CD4-positive, alpha-beta T cell treated with Interferon alpha-2 for 1 hour (primary cell): ENCODE data around the gene LARP4.
A peak's percentile ranks its signal among the peaks of the same experiment; 100 is the strongest.
"Not testable (repeated sequence)": the region's sequence is repeated elsewhere in the genome, so short reads cannot be mapped to it uniquely, and the experiment has no call there.

Experiments
- DNase-seq, 2 donors: peaks; one replicate each; pipeline ENCODE4 v3.0.0-alpha.2; 2020 to 2022

LARP4 gene

DNA sequence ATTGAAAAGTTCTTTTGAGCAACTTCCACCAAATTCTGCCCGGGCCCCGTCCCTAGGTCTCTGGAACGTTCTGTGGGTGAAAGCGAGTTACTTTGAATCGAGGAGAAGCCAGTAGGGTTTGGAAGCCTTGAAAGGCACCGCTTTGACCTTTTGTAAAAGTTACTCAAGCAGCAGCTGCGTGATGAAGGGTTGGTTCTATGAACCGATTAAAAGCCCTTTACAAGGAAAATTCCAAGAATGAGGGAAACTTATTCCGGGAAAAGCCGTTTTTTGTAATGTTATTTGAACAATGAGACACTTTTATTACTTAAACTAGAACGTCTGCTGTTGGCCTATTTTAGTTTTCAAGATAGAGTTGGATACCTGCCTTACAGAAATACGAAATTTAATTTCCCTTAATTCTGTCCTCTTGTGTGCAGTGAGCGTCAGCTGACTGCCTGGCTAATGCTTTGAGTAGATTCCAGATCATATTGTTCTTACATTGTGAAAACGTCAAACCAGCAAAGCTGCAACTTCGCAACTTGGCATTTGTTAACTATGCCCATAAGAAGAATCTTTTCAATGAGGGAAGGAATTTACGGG, 906 bp downstream of the LARP4 start:
- DNase-seq, result peak in 1 of 2 donors; percentile 20

GRCh38 chr12:50402264-50403000, 1.7 kb downstream of the LARP4 start:
- DNase-seq, result no peak

DNA sequence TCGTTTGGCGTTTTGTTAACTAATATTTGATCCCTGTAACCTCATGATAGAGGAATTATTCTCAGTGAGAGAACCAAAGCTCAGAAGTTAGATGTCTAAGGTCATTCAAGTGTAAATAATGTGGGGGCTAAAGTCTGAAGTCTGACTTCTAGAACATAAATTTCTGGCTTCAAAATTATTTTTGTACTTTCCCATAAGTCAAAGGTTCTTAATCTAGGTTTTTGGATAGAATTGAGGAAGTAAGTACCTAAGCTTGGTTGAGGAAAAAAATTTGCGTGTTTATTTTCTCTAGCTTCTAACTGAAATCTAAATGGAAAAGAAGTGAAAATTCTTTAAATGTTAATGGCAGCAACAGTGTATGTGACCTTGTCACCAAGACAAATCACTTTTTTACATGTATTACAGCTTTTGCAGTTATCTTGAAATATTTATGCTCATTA, 2.3 kb downstream of the LARP4 start:
- no peak for DNase-seq

DNA sequence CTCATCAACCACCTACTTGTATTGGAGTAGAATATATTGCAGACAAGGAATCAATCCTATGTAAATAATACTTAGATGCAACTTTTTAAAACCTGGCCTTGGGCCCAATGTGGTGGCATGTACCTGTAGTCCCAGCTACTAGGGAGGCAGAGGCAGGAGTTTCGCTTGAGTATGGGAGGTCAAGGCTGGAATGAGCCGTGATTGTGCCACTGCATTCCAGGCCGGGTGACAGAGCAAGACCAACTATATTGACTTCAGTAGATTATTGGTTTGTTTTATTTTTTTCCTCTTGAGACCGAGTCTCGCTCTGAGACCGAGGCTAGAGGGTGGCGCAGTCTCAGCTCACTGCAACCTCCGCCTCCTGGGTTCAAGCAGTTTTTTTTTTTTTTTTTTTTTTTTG, 3.6 kb downstream of the LARP4 start:
- no peak for DNase-seq

GRCh38 chr12:50411051-50411660, 10.5 kb downstream of the LARP4 start:
- no peak for DNase-seq

- no peak for DNase-seq
Measured at GRCh38 chr12:50415899-50416479, 15.3 kb downstream of the LARP4 start.

DNA sequence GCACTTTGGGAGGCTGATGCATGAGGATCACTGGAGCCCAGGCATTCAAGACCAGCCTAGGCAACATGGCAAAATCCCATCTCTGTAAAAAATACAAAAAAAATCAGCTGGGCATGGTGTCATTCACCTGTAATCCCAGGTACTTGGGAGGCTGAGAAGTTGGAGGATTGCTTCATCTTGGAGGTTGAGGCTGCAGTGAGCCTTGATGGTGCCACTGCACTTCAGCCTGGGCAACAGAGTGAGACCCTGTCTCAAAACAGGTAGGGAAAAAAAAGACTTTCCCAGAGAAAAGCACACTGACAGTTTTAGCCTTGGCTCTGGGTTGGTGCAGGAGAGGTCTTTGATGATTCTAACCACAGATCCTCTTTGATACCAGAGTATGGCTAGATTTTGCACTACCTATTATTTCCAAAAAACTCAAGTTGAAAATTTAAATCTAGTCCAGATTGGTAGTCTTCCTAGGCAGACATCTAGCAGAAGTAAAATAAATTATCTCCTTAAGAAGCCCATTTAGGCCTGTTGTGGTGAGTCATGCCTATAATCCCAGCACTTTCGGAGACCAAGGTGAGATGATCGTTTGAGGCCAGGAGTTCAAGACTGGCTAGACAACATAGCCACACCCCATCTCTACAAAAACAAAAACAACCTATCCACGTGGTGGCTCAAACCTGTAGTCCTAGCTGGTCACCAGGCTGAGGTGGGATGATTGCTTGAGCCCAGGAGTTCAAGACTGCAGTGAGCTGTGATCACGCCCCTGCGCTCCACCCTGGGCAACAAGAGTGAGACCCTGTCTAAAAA, 18.6 kb downstream of the LARP4 start:
- DNase-seq, result no peak

DNA sequence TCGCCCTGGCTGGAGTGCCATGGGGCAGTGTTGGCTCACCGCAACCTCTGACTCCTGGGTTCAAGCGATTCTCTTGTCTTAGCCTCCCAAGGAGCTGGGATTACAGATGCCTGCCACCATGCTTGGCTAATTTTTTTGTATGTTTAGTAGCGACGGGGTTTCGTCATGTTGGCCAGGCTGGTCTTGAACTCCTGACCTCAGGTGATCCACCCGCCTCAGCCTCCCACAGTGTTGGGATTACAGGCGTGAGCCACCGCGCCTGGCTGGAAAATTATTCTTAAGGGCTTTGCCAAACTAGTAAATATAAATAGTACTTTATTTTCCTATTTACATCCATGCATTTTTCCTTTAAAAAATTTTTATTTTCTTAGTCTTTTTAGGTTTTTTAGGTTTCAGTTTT, 22.2 kb downstream of the LARP4 start:
- DNase-seq, result not testable (repeated sequence)

DNA sequence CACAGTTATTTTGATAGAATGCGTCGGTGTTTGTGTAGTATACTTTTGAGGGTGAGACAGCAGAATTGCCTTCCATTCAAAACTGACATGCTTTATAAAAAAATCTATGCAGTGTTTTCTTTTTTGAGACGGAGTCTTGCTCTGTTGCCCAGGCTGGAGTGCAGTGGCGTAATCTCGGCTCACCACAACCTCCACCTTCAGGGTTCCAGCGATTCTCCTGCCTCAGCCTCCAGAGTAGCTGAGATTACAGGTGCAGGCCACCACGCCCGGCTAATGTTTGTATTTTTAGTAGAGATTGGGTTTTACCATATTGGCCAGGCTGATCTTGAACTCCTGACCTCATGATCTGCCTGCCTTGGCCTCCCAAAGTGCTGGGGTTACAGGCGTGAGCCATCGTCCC, 22.7 kb downstream of the LARP4 start:
- DNase-seq, result not testable (repeated sequence)

- DNase-seq, result no peak
Measured at GRCh38 chr12:50425589-50426258, 25.0 kb downstream of the LARP4 start.

DNA sequence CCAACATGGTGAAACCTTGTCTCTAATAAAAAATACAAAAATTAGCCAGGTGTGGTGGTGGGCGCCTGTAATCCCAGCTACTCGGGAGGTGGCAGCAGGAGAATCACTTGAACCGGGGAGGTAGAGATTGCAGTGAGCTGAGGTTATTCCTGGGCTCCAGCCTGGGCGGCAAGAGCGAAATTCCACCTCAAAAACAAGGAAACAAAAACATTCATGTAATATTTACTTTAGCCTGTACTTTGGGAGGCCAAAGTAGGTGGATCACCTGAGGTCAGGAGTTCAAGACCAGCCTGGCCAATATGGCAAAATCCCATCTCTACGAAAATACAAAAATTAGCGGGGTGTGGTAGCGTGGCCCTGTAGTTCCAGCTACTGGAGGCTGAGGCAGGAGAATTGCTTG, 31.0 kb downstream of the LARP4 start:
- DNase-seq, result not testable (repeated sequence)

- no peak for DNase-seq
Measured at GRCh38 chr12:50440288-50440687, 39.6 kb downstream of the LARP4 start.

GRCh38 chr12:50441763-50442162, 41.1 kb downstream of the LARP4 start:
- DNase-seq, result no peak

DNA sequence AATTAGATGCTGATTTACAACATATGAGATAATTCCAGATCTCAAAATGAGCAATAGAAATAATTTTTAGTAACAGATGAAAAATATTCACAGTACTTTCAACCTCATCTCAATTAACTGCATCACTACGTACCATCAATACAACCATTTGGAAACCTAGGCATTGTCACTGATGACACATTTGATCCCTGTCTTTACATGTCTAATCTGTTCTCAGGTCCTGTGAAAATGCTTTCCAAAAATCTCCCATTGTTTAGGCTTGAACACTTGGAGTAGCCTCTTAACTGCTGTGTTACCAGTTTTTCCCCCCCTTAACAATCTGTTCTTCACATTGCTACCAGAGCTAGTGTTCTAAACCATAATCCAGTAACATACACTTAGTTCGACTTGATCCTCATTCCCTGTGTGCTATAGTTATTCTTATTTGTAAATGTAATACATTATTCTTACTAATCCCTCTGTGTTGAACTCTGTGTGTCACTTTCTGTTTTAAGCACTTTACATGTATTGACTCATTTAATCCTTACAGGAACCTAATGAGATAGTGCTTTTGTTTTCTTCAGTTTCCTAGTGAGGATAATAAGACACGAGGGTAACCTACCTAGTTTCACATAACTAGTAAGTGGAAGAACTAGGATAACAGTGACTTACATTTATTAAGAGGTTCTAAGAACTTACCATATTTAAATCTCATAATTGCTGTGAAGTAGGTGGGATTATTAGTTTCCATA, 41.7 kb downstream of the LARP4 start:
- DNase-seq, result no peak

DNA sequence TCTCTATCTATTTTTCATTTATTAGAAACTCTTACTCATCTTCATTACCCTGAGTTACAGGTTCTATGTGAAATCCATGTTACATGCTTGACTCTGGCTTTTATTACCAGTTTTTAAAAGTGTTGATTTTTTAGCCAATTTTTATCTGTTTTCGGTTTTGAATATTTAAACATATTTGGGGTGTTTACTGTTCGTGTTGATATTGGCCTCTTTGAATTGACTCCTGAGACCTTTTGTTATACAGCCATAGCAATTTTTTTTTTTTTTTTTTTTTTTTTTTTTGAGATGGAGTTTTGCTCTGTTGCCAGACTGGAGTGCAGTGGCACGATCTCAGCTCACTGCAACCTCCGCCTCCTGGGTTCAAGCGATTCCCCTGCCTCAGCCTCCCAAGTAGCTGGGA, 49.0 kb downstream of the LARP4 start:
- not testable (repeated sequence) for DNase-seq

DNA sequence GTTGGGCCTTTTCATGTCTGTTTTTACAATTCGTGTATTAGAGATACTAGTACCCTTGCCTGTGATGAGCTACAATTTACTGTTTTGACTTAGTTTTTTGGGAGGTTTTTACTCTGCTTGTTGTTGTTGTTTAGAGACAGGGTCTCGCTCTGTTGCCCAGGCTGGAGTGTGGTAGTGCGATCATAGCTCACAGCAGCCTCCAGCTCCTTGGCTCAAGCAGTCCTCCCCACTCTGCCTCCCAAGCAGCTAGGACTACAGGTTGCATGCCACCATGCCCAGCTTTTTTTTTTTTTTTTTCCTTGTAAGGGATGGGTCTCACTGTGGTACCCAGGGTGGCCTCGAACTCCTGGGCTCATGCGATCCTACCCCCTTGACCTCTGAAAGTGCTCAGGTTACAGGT, 52.1 kb downstream of the LARP4 start:
- DNase-seq, result no peak

GRCh38 chr12:50453872-50454271, 53.2 kb downstream of the LARP4 start:
- no peak for DNase-seq

GRCh38 chr12:50458606-50459005, 57.9 kb downstream of the LARP4 start:
- DNase-seq, result no peak

DNA sequence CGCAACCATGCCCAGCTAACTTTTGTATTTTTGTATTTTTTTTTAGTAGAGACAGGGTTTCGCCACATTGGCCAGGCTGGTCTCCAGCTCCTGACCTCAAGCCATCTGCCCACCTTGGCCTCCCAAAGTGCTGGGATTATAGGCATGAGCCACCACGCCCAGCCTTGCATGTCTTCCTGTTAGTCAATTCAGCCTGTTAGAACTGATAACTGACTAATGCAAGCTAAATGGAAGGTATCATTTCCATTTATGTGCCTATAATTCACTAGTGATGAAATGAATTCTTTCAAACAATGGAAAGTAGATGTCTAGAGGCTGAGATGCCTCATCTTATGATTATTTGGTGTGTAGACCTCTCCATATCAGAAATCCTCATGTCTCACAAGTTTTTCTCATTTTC, 66.8 kb downstream of the LARP4 start:
- no peak for DNase-seq

- no peak for DNase-seq
Measured at GRCh38 chr12:50477241-50477832, 76.7 kb downstream of the LARP4 start.

DNA sequence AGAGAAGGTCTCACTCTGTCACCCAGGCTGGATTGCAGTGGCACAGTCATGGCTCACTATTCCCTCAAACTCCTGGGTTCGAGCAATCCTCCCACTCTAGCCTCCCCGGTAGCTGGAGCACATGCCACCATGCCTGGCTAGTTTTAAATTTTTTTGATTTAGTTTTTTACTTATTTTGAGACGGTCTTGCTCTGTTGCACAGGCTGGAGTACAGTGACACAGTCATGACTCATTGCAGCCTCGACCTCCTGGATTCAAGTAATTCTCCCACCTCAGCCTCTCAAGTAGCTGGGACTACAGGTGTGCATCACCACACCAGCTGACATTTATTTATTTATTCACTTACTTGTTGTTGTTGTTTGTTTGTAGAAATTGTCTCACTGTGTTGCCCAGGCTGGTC, 81.9 kb downstream of the LARP4 start:
- DNase-seq, result no peak
